SK-N-MC (cell line): Measurements from ENCODE around the gene MRAP.

Experiments
- EZH2 ChIP-seq: fragments of 200-600 bp; sonication (generic); IDR thresholded peaks from one replicate; pipeline ENCODE4 v1.6.1; 2017; ENCODE audit warnings: antibody characterized with exemption
- FOXP2 ChIP-seq: optimal IDR thresholded peaks from 2 replicates; pipeline ENCODE3; 2011; ENCODE audit warnings: mild to moderate bottlenecking, moderate library complexity; ENCODE audit not compliant: insufficient read depth; ENCODE audit errors: extremely low read length, control extremely low read depth
- POLR2AphosphoS5 ChIP-seq: IDR thresholded peaks from 2 replicates; pipeline ENCODE4 v1.6.1; 2012; ENCODE audit warnings: mild to moderate bottlenecking, low read depth, low read length, borderline replicate concordance

GRCh38 chr21:32252136-32252535, 46.5 kb upstream of the MRAP start:
- TF ChIP-seq POLR2AphosphoS5 (no peak), FOXP2 (no peak), EZH2 (no peak)
